ENCODE data around the gene PRB2. TPM values are rescaled to one million over a fixed set of nuclear protein-coding genes. Genes with fewer than 3 reads are reported as not detected.
"Not testable (repeated sequence)": the region's sequence is repeated elsewhere in the genome, so short reads cannot be mapped to it uniquely, and the experiment has no call there.

PRB2 gene
- total and polyA plus RNA-seq, 2 of the 4 experiments (the other 2 are of a cell fraction): not detected

GRCh38 chr12:11351736-11352135, 43.6 kb downstream of the PRB2 start:
- H3K27me3 ChIP-seq (ENCODE audit: control insufficient read depth, insufficient read depth, low read length); H3K4me2 ChIP-seq (ENCODE audit: low read depth, low read length); H4K20me1 ChIP-seq (ENCODE audit: insufficient read depth, low read length); H3K27ac ChIP-seq (ENCODE audit: insufficient read depth, low read length); ATAC-seq (ENCODE audit: low read depth); H3K4me1 ChIP-seq (ENCODE audit: control insufficient read depth, insufficient read depth, low read length); H3K79me1 ChIP-seq (ENCODE audit: low read depth in 1 of 2, low read length in 2 of 2); H3K18ac ChIP-seq (ENCODE audit: low read depth, low read length); H4K5ac ChIP-seq (ENCODE audit: low read depth, low read length); H3K4ac ChIP-seq (ENCODE audit: low read depth, low read length); H3K23ac ChIP-seq (ENCODE audit: low read depth, low read length); DNase-seq; H2BK5ac ChIP-seq (ENCODE audit: low read depth, low read length, poor library complexity, severe bottlenecking); H2AK5ac ChIP-seq (ENCODE audit: low read depth, low read length); H2AK9ac ChIP-seq (replicated peaks; ENCODE audit: low read depth, low read length, poor library complexity); BruUV-seq (replicated peaks); H2AFZ ChIP-seq (replicated peaks; ENCODE audit: low read length, poor library complexity); CTCF ChIA-PET; H2BK20ac ChIP-seq (ENCODE audit: low read depth, low read length); H4K8ac ChIP-seq (ENCODE audit: low read depth in 2 of 2, low read length in 2 of 2); H3K56ac ChIP-seq (ENCODE audit: extremely low read depth, insufficient read depth, low read length); H3K9ac ChIP-seq (ENCODE audit: low read depth, low read length); H3K36me3 ChIP-seq (ENCODE audit: control insufficient read depth, insufficient read depth, low read length); H2BK15ac ChIP-seq (ENCODE audit: low read depth, low read length); H3K14ac ChIP-seq (replicated peaks; ENCODE audit: low read depth, low read length); H3K9me1 ChIP-seq (ENCODE audit: insufficient read depth, low read length); intact Hi-C loops (cut with micrococcal nuclease); H3K4me3 ChIP-seq (ENCODE audit: insufficient read depth, low read depth, low read length); dilution Hi-C loops (cut with HindIII; ENCODE audit: low sequenced_read_pairs, unreplicated experiment); H4K91ac ChIP-seq (ENCODE audit: insufficient read depth, low read depth, low read length); H2BK120ac ChIP-seq (ENCODE audit: low read depth, low read length); POLR2A ChIA-PET (ENCODE audit: unreplicated experiment); H3K9me3 ChIP-seq (ENCODE audit: control insufficient read depth, insufficient read depth, low read length): not testable (repeated sequence)
- 50% methylated on average over 1 of the region's 2 CpGs; no CpG with 5 or more reads in 1 of the 2 experiments for WGBS, 2 experiments (ENCODE audit: extremely low coverage in 2 of 2, insufficient read length in 1 of 2)
- in situ Hi-C loops (cut with MboI; ENCODE audit: low sequenced_read_pairs): loop anchor here (25.0 kb wide), 1 partner anchor 114 kb away; no protein-coding TSS in a partner anchor
